Erythroblast (primary cell): ENCODE results near the gene CTPS2.
A peak's percentile ranks its signal among the peaks of the same experiment; 100 is the strongest.

Source experiments
- DNase-seq, 2 experiments: peaks; one replicate each; lab custom pipeline; 2025; lab: John Stamatoyannopoulos, UW
- GATA1 ChIP-seq: IDR thresholded peaks from 2 replicates; pipeline ENCODE4 v1.6.1; 2011; ENCODE audit warnings: low read depth, mild to moderate bottlenecking, control low read depth, low read length, moderate library complexity
- POLR2A ChIP-seq: IDR thresholded peaks from 2 replicates; pipeline ENCODE4 v1.6.1; 2011; ENCODE audit warnings: mild to moderate bottlenecking, low read length

Gene CTPS2

GRCh38 chrX:16699389-16699788 lies 13.1 kb downstream of the CTPS2 start:
- TF ChIP-seq GATA1, result no peak
- TF ChIP-seq POLR2A, result no peak
- no peak for DNase-seq

- no peak for DNase-seq
- TF ChIP-seq POLR2A (no peak), GATA1 (no peak)
These were observed 15.5 kb downstream of the CTPS2 start for GRCh38 chrX:16696956-16697355.

- peak; percentile 60 to 75 for DNase-seq
These were observed 17.3 kb downstream of the CTPS2 start for GRCh38 chrX:16695079-16695676.

GRCh38 chrX:16687514-16687913 lies 25.0 kb downstream of the CTPS2 start:
- DNase-seq, result no peak
- TF ChIP-seq POLR2A, result no peak

More at GRCh38 chrX:16695079-16695676, 17.3 kb downstream of the CTPS2 start:
- TF ChIP-seq GATA1 (no peak), POLR2A (no peak)

GRCh38 chrX:16683007-16683664 lies 29.3 kb downstream of the CTPS2 start:
- TF ChIP-seq GATA1 (no peak), POLR2A (no peak)

GRCh38 chrX:16678689-16679088 lies 33.8 kb downstream of the CTPS2 start:
- TF ChIP-seq POLR2A (no peak), GATA1 (no peak)

More at GRCh38 chrX:16683007-16683664, 29.3 kb downstream of the CTPS2 start:
- no peak for DNase-seq

GRCh38 chrX:16671005-16671404 lies 41.5 kb downstream of the CTPS2 start:
- TF ChIP-seq POLR2A, result no peak
- no peak for TF ChIP-seq GATA1
- DNase-seq, result peak; percentile 68 to 74

More at GRCh38 chrX:16678689-16679088, 33.8 kb downstream of the CTPS2 start:
- no peak for DNase-seq

GRCh38 chrX:16666541-16666940 lies 45.9 kb downstream of the CTPS2 start:
- DNase-seq, result no peak
- TF ChIP-seq POLR2A (no peak), GATA1 (no peak)

- DNase-seq, result peak in 1 of 2 experiments; percentile 0
- TF ChIP-seq POLR2A (no peak), GATA1 (no peak)
These were observed 47.4 kb downstream of the CTPS2 start for GRCh38 chrX:16665089-16665488.

- DNase-seq, result peak in 1 of 2 experiments; percentile 0
- no peak for TF ChIP-seq GATA1
- TF ChIP-seq POLR2A, result no peak
These were observed 47.8 kb downstream of the CTPS2 start for GRCh38 chrX:16664626-16665025.

GRCh38 chrX:16664074-16664473 lies 48.4 kb downstream of the CTPS2 start:
- DNase-seq, result no peak
- TF ChIP-seq POLR2A (no peak), GATA1 (no peak)

- no peak for DNase-seq
- no peak for TF ChIP-seq POLR2A
- TF ChIP-seq GATA1, result no peak
These were observed 50.1 kb downstream of the CTPS2 start for GRCh38 chrX:16662402-16662801.

- no peak for TF ChIP-seq POLR2A
- no peak for TF ChIP-seq GATA1
- no peak for DNase-seq
These were observed 51.0 kb downstream of the CTPS2 start for GRCh38 chrX:16661495-16661894.

- no peak for DNase-seq
- TF ChIP-seq GATA1, result no peak
- no peak for TF ChIP-seq POLR2A
These were observed 53.1 kb downstream of the CTPS2 start for GRCh38 chrX:16659321-16659720.
